Breast epithelium (tissue), 4 donors: ENCODE measurements around the gene PAOX. TPM values are rescaled to one million over a fixed set of nuclear protein-coding genes. Genes with fewer than 3 reads are reported as not detected.
"Not testable (repeated sequence)": the region's sequence is repeated elsewhere in the genome, so short reads cannot be mapped to it uniquely, and the experiment has no call there.

Experiments
- DNase-seq, 2 donors: peaks; one replicate each; pipeline ENCODE4 v3.0.0-alpha.2; 2019; ENCODE audit warnings: low spot score in 2 of 2
- H3K27ac ChIP-seq, 2 donors: fragments of 200-600 bp; sonication (generic) in 1 of 2; one replicate each; pipeline ENCODE4 v1.5.1; 2016 to 2019; ENCODE audit warnings: mild to moderate bottlenecking in 1 of 2
- H3K27me3 ChIP-seq, 2 donors: fragments of 200-600 bp; sonication (generic) in 1 of 2; one replicate each; pipeline versions ENCODE4 v1.5.1 to v1.6.0; 2017 to 2019; ENCODE audit warnings: control low read depth in 1 of 2, mild to moderate bottlenecking in 1 of 2
- H3K36me3 ChIP-seq: fragments of 200-600 bp; one replicate; pipeline ENCODE4 v1.5.1; 2019
- H3K4me1 ChIP-seq, 2 donors: fragments of 200-600 bp; sonication (generic); one replicate each; pipeline ENCODE4 v1.5.1; 2016 to 2019; ENCODE audit warnings: control low read depth in 1 of 2
- H3K4me3 ChIP-seq, 3 donors: fragments of 200-600 bp; sonication (generic); 1 replicate in 2 of 3; 2 replicates in 1 of 3; pipeline ENCODE4 v1.5.1; 2016 to 2019; ENCODE audit warnings: mild to moderate bottlenecking in 3 of 3, moderate library complexity in 2 of 3
- H3K9me3 ChIP-seq, 2 donors: fragments of 200-600 bp; sonication (generic) in 1 of 2; one replicate each; pipeline ENCODE4 v1.5.1; 2016 to 2019; ENCODE audit warnings: control low read depth in 1 of 2
- CTCF ChIP-seq, 3 donors: fragments of 450-650 bp; IDR thresholded peaks; one replicate each; pipeline ENCODE4 v1.5.1; 2016 to 2017; ENCODE audit warnings: antibody characterized with exemption in 3 of 3, mild to moderate bottlenecking in 3 of 3, moderate library complexity in 3 of 3
- POLR2A ChIP-seq: fragments of 450-650 bp; IDR thresholded peaks from one replicate; pipeline ENCODE4 v1.6.1; 2016; ENCODE audit warnings: antibody characterized with exemption, mild to moderate bottlenecking, moderate library complexity
- POLR2AphosphoS5 ChIP-seq, 3 donors: sonication (generic); formaldehyde crosslinking; IDR thresholded peaks; one replicate each; pipeline ENCODE4 v1.6.1; 2017; ENCODE audit warnings: antibody characterized with exemption in 3 of 3
- intact Hi-C: fragments of 100-400 bp; cut with DNase I; formaldehyde crosslinking; loops from one replicate; pipeline ENCODE4 v1.15.1; 2023; ENCODE audit warnings: low total_unique reads
- total RNA-seq, 3 donors: library from RNA; depleted of rRNA; stranded (reverse); fragments of >200 nt; gene quantifications; one replicate each; pipeline ENCODE4 v1.1.0, GENCODE V29; 2016

Gene PAOX
- total RNA-seq, 3 donors from 2014 or later: 7.5 to 10.5 (median 8.6) TPM

GRCh38 chr10:133422223-133422806 is 43.3 kb downstream of the PAOX start:
- no peak for DNase-seq
- intact Hi-C loops: no loop called here

GRCh38 chr10:133422807-133423771 is 44.0 kb downstream of the PAOX start:
- Histone ChIP-seq H3K27ac (no peak overlapping the region), H3K27me3 (peaks cover 0 to 3% of the 10 kb centered on the region in 2 donors), H3K4me1 (no peaks in the 10 kb centered on the region), H3K4me3 (peak overlapping the region in 2 of 3 donors; percentile 21 to 59), H3K9me3 (no peaks in the 10 kb centered on the region), H3K36me3 (no peaks in the 10 kb centered on the region)
- no peak for DNase-seq
- intact Hi-C loops: no loop called here
- TF ChIP-seq POLR2AphosphoS5 (IDR thresholded peaks at IDR 0.05) (no peak), POLR2A (no peak), CTCF (IDR thresholded peaks at IDR 0.05) (no peak)

More at GRCh38 chr10:133422223-133422806, 43.3 kb downstream of the PAOX start:
- Histone ChIP-seq H3K36me3 (no peaks in the 10 kb centered on the region), H3K4me3 (no peak overlapping the region), H3K27ac (no peak overlapping the region), H3K9me3 (no peaks in the 10 kb centered on the region), H3K4me1 (no peaks in the 10 kb centered on the region), H3K27me3 (peaks cover 0 to 3% of the 10 kb centered on the region in 2 donors)
- TF ChIP-seq CTCF (IDR thresholded peaks at IDR 0.05): no peak
- TF ChIP-seq POLR2A: no peak
- no peak for TF ChIP-seq POLR2AphosphoS5 (IDR thresholded peaks at IDR 0.05)

- H3K27ac ChIP-seq: not testable (repeated sequence)
- H3K4me3 ChIP-seq: peak overlapping the region in 1 of 3 donors; percentile 31
Measured at GRCh38 chr10:133424102-133424501, 45.0 kb downstream of the PAOX start.

GRCh38 chr10:133424601-133425000 is 45.5 kb downstream of the PAOX start, which contains the start of gene SPRN:
Gene SPRN (minus strand): TSS chr10:133424625. CDS start chr10:133423681, 944 bp downstream.
- H3K27me3 ChIP-seq, H3K4me1 ChIP-seq, intact Hi-C loops, DNase-seq, H3K9me3 ChIP-seq, H3K27ac ChIP-seq, H3K36me3 ChIP-seq: not testable (repeated sequence)
- H3K4me3 ChIP-seq: peak within 1 kb of the TSS in 2 of 3 donors; percentile 21 to 59

More at GRCh38 chr10:133424102-133424501, 45.0 kb downstream of the PAOX start:
- H3K36me3 ChIP-seq, H3K4me1 ChIP-seq, DNase-seq, H3K27me3 ChIP-seq, intact Hi-C loops, H3K9me3 ChIP-seq: not testable (repeated sequence)

- H3K4me3 ChIP-seq, H3K4me1 ChIP-seq, intact Hi-C loops, DNase-seq, H3K27ac ChIP-seq, H3K27me3 ChIP-seq, H3K9me3 ChIP-seq, H3K36me3 ChIP-seq: not testable (repeated sequence)
Measured at GRCh38 chr10:133429571-133429970, 50.5 kb downstream of the PAOX start.

- H3K36me3 ChIP-seq, H3K27ac ChIP-seq, intact Hi-C loops, H3K4me1 ChIP-seq, H3K4me3 ChIP-seq, H3K9me3 ChIP-seq, DNase-seq, H3K27me3 ChIP-seq: not testable (repeated sequence)
Measured at GRCh38 chr10:133431888-133432613, 53.0 kb downstream of the PAOX start.

GRCh38 chr10:133432789-133433188 is 53.7 kb downstream of the PAOX start:
- H3K4me3 ChIP-seq, H3K36me3 ChIP-seq, H3K27ac ChIP-seq, H3K27me3 ChIP-seq, intact Hi-C loops, DNase-seq, H3K4me1 ChIP-seq, H3K9me3 ChIP-seq: not testable (repeated sequence)
